ENCODE results near the gene ZNF497. TPM values are rescaled to one million over a fixed set of nuclear protein-coding genes. Genes with fewer than 3 reads are reported as not detected.

The ZNF497 gene
- total RNA-seq, 1 experiment from 2014 or later = 2.4 TPM

DNA sequence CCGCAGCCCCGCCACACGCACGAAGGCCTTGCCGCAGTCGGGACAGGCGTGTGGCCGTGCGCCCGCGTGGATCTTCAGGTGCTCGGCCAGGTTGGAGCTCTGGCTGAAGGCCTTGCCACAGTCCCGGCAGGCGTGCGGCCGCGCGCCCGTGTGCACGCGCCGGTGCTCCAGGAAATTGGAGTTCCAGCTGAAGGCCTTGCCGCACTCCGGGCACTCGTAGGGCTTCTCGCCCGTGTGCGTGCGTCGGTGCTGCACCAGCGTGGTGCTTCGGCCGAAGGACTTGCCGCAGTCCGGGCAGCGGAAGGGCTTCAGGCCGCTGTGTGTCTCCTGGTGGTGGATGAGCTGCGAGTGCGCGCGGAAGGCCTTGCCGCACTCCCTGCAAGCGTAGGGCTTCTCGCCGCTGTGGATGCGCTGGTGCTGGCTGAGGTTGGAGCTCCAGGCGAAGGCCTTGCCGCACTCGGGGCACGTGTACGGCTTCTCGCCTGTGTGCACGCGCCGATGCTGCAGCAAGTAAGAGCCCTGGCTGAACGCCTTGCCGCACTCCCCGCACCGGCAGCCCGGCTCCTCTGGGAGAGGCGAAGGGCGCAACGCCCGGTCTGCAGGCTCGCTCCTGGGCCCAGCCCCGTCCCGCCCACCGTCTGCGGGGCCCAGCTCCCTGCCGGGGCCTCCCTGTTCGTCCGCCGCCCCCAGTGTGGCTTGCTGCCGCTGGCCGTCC, 5.6 kb downstream of the ZNF497 start:
- Histone ChIP-seq H4K91ac (ENCODE audit: insufficient read length, low read depth, low read length) (no peak overlapping the region), H3K27ac (ENCODE audit: insufficient read length, low read depth, low read length) (no peak overlapping the region), H3K23me2 (ENCODE audit: insufficient read length, low read depth, low read length, poor library complexity, severe bottlenecking) (peaks cover 3% of the 10 kb centered on the region), H3K23ac (ENCODE audit: insufficient read length, low read depth, low read length) (no peak overlapping the region), H3K9me3 (ENCODE audit: control insufficient read depth, low read depth, low read length) (no peaks in the 10 kb centered on the region), H2AK5ac (ENCODE audit: insufficient read length, low read length) (no peak overlapping the region), H4K20me1 (ENCODE audit: control insufficient read depth, insufficient read depth, insufficient read length) (no peaks in the 10 kb centered on the region), H3K18ac (ENCODE audit: insufficient read length, low read depth, low read length) (no peak overlapping the region), H3K56ac (ENCODE audit: insufficient read length, low read depth, low read length) (no peak overlapping the region), H3K27me3 (ENCODE audit: insufficient read depth, low read length) (no peaks in the 10 kb centered on the region), H3K9ac (ENCODE audit: extremely low read depth, insufficient read length, low read length) (no peak overlapping the region), H4K5ac (ENCODE audit: insufficient read length, low read depth, low read length) (no peak overlapping the region), H2BK120ac (ENCODE audit: low read depth, low read length, poor library complexity, severe bottlenecking) (no peak overlapping the region), H2AFZ (ENCODE audit: low read length) (no peak overlapping the region), H2BK5ac (ENCODE audit: insufficient read length, low read length) (no peak overlapping the region), H2BK20ac (ENCODE audit: low read depth, low read length, poor library complexity, severe bottlenecking) (no peak overlapping the region), H3T11ph (ENCODE audit: low read length) (no peak overlapping the region), H2BK15ac (ENCODE audit: low read depth, low read length) (no peak overlapping the region), H3K79me2 (ENCODE audit: insufficient read depth, low read length) (no peaks in the 10 kb centered on the region), H3K14ac (ENCODE audit: insufficient read depth, low read length) (no peak overlapping the region), H2BK12ac (ENCODE audit: insufficient read length, low read depth, low read length) (no peak overlapping the region), H3K4me2 (ENCODE audit: insufficient read depth, insufficient read length, low read length) (no peak overlapping the region), H3K79me1 (ENCODE audit: insufficient read depth, low read depth, low read length, poor library complexity, severe bottlenecking) (no peaks in the 10 kb centered on the region), H3K4me1 (ENCODE audit: insufficient read depth, low read length) (no peaks in the 10 kb centered on the region), H4K8ac (replicated peaks; ENCODE audit: insufficient read length, low read depth, low read length) (no peak overlapping the region), H3K4ac (ENCODE audit: low read depth, low read length) (no peak overlapping the region)
- H3K4me1 Mint-ChIP-seq = peaks cover 0 to 8% of the 10 kb centered on the region in 2 experiments; a peak in 3 of 4 replicates
- DNase-seq = peak; percentile 45
- WGBS (ENCODE audit: extremely low coverage, insufficient read length, low lambda C conversion rate) = no CpG with 5 or more reads among the region's 75 CpGs
- no peaks in the 10 kb centered on the region for H3K27me3 Mint-ChIP-seq (ENCODE audit: low read depth)
- H3K36me3 Mint-ChIP-seq (ENCODE audit: insufficient read depth in 1 of 3, low read depth in 3 of 3) = peaks cover 0 to 2% (median 0%) of the 10 kb centered on the region in 3 experiments; a peak in 2 of 7 replicates
- no peaks in the 10 kb centered on the region for H3K9me3 Mint-ChIP-seq
- H3K27ac Mint-ChIP-seq = no peak overlapping the region; a peak in 1 of 7 replicates
- no peak overlapping the region for H3K4me3 Mint-ChIP-seq
- TF ChIP-seq, protein P1, sequence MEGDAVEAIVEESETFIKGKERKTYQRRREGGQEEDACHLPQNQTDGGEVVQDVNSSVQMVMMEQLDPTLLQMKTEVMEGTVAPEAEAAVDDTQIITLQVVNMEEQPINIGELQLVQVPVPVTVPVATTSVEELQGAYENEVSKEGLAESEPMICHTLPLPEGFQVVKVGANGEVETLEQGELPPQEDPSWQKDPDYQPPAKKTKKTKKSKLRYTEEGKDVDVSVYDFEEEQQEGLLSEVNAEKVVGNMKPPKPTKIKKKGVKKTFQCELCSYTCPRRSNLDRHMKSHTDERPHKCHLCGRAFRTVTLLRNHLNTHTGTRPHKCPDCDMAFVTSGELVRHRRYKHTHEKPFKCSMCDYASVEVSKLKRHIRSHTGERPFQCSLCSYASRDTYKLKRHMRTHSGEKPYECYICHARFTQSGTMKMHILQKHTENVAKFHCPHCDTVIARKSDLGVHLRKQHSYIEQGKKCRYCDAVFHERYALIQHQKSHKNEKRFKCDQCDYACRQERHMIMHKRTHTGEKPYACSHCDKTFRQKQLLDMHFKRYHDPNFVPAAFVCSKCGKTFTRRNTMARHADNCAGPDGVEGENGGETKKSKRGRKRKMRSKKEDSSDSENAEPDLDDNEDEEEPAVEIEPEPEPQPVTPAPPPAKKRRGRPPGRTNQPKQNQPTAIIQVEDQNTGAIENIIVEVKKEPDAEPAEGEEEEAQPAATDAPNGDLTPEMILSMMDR (conservative IDR thresholded peaks at IDR 0.05) = no peak
